T-helper 22 cell (primary cell): ENCODE measurements around the gene SKIL.

Experiments
- DNase-seq: peaks from one replicate; pipeline ENCODE4 v3.0.0-alpha.2; 2020; ENCODE audit warnings: low read depth

The SKIL gene

GRCh38 chr3:170437696-170438407 lies 80.3 kb downstream of the SKIL start:
- no peak for DNase-seq

DNA sequence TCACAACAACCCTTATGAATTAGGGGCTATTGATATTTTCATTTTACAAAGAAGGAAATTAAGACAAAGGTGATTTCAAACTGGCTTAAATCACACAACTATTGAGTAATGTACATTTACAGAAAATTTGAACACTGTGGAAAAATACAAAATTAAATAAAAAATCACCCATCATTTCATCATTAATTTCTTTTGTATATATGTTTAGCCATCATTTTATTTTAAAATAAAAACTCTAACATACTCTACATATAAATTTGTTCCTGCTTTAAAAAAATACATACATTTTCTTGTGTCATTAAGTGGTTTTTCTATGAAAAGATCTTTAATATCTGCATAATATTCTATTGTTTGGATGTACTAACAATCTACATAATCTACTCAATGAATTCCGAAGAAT lies 81.3 kb downstream of the SKIL start:
- no peak for DNase-seq

DNA sequence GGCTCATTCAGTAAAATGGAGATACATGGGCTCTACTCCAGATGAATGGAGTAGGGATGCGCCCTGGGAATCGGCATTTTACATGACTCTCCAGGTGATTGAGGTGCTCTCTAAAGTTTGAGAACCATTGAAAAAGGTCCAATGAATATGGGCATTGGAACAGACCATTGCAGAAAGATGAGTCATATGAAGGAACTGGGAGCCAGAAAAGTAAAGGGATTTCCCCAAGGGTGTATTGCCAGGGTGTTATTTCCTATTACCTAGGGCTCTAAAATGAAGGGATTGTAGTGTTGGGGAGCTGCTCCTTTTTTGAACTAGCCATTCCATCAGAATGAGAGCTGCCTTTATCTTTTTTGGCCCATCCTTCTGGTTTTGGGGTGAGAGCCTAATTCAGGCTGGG lies 82.8 kb downstream of the SKIL start:
- no peak for DNase-seq

DNA sequence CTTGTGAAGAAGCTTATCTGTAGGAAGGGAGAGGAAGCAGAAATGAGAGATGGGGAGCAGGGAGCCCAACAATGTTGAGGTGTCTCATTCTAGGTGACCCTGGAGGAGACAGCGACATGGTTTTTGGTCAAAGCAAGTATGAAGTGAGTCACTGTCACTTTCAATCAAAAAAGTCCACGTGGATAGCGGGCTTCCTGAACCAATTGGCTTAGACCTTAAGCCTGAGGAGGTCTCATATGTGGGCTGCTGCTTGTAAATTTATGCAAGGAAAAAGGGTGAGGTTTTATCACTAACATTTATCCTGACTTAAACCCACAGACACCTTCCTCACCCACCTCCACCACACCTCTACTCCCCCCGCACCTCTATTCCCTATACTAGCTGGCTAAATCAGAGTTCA lies 83.9 kb downstream of the SKIL start:
- no peak for DNase-seq

- DNase-seq = no peak
These were observed 85.4 kb downstream of the SKIL start for GRCh38 chr3:170442947-170443346.

DNA sequence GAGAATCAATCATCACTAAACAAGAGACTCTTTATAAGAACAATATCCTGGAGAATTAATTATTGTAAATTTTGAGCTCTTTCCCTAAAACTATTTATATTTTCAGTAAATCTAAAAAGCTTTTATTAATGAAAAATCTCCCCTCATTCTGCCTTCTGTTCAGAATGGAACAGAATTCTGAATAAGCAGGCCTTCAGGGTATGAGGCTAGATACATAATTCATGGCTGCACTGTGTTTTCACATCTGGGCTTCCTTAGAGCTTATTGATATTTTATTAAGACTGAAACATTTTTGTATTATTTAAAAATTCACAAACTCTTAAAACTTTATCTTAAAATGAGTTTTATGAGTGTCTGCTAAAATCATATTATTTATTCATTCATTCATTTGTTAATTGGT lies 85.9 kb downstream of the SKIL start:
- no peak for DNase-seq
